Tibial nerve (tissue), 3 donors: Measurements from ENCODE around the gene PTGIR.
"Not testable (repeated sequence)": the region's sequence is repeated elsewhere in the genome, so short reads cannot be mapped to it uniquely, and the experiment has no call there.

Experiments
- POLR2A ChIP-seq, 2 donors: fragments of 450-650 bp; IDR thresholded peaks; one replicate each; pipeline ENCODE4 v1.6.1; 2017; ENCODE audit warnings: antibody characterized with exemption in 2 of 2, mild to moderate bottlenecking in 2 of 2, moderate library complexity in 2 of 2
- TF ChIP-seq, protein P1 (sequence below), 5 experiments: fragments of 200-600 bp in 3 of 5; fragments of 450-650 bp in 2 of 5; sonication (generic) in 3 of 5; IDR thresholded peaks; one replicate each; pipeline ENCODE4 v1.5.1; 2016 to 2019; ENCODE audit warnings: antibody characterized with exemption in 5 of 5, mild to moderate bottlenecking in 3 of 5, moderate library complexity in 2 of 5

DNA sequence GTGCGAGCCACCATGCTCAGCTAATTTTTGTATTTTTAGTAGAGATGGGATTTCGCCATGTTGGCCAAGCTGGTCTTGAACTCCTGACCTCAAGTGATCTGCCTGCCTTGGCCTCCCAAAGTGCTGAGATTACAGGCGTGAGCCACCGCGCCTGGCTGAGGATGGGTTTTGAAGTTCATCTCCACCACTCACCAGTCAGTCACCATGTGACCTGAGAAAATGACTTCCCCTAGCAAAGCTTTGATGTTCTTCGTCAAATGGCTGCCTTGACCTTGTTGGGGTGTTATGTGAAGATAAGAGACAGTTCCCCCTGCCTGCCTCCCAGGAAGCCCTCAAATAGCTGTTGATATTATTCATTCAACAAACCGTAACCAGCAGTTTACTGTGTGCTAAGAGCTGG is 4.1 kb upstream of the PTGIR start:
- TF ChIP-seq, protein P1, sequence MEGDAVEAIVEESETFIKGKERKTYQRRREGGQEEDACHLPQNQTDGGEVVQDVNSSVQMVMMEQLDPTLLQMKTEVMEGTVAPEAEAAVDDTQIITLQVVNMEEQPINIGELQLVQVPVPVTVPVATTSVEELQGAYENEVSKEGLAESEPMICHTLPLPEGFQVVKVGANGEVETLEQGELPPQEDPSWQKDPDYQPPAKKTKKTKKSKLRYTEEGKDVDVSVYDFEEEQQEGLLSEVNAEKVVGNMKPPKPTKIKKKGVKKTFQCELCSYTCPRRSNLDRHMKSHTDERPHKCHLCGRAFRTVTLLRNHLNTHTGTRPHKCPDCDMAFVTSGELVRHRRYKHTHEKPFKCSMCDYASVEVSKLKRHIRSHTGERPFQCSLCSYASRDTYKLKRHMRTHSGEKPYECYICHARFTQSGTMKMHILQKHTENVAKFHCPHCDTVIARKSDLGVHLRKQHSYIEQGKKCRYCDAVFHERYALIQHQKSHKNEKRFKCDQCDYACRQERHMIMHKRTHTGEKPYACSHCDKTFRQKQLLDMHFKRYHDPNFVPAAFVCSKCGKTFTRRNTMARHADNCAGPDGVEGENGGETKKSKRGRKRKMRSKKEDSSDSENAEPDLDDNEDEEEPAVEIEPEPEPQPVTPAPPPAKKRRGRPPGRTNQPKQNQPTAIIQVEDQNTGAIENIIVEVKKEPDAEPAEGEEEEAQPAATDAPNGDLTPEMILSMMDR (IDR thresholded peaks at IDR 0.05): not testable (repeated sequence)
- not testable (repeated sequence) for TF ChIP-seq POLR2A (IDR thresholded peaks at IDR 0.05)
